Mesendoderm (in vitro differentiated cells): ENCODE measurements around the gene HUNK.

Source experiments
- DNase-seq: peaks from one replicate; pipeline ENCODE4 v3.0.0; 2013
- H2AK5ac ChIP-seq: 2 replicates; pipeline ENCODE4 v1.6.1; 2013; ENCODE audit warnings: low read length, inconsistent platforms
- H2BK120ac ChIP-seq: 2 replicates; pipeline ENCODE4 v1.6.1; 2013; ENCODE audit warnings: low read depth, mild to moderate bottlenecking, low read length, moderate library complexity, mixed read lengths
- H2BK15ac ChIP-seq: replicated peaks from 2 replicates; pipeline ENCODE4 v1.6.1; 2013; ENCODE audit warnings: low read depth, mild to moderate bottlenecking, moderate library complexity
- H2BK5ac ChIP-seq: 2 replicates; pipeline ENCODE4 v1.6.1; 2013; ENCODE audit warnings: low read length, inconsistent platforms
- H3K18ac ChIP-seq: 2 replicates; pipeline ENCODE4 v1.6.1; 2013; ENCODE audit warnings: mild to moderate bottlenecking, low read length, mixed read lengths
- H3K23ac ChIP-seq: one replicate; pipeline ENCODE4 v1.6.1; 2013; ENCODE audit warnings: low read length
- H3K27ac ChIP-seq: 2 replicates; pipeline ENCODE4 v1.5.1; 2013; ENCODE audit warnings: low read depth, mild to moderate bottlenecking, inconsistent platforms, low read length, moderate library complexity
- H3K27me3 ChIP-seq: 2 replicates; pipeline ENCODE4 v1.6.1; 2013; ENCODE audit warnings: low read length, control low read depth, mild to moderate bottlenecking, inconsistent platforms; ENCODE audit not compliant: insufficient read depth, poor library complexity
- H3K36me3 ChIP-seq: 2 replicates; pipeline ENCODE4 v1.6.1; 2013; ENCODE audit warnings: low read length, inconsistent platforms; ENCODE audit not compliant: control insufficient read depth, insufficient read depth
- H3K4ac ChIP-seq: one replicate; pipeline ENCODE4 v1.6.1; 2013; ENCODE audit warnings: low read depth, mild to moderate bottlenecking, low read length, moderate library complexity
- H3K4me1 ChIP-seq: 2 replicates; pipeline ENCODE4 v1.6.1; 2013; ENCODE audit warnings: low read depth, low read length, inconsistent platforms; ENCODE audit not compliant: control insufficient read depth
- H3K4me2 ChIP-seq: 2 replicates; pipeline ENCODE4 v1.6.1; 2013; ENCODE audit warnings: low read length
- H3K4me3 ChIP-seq: 2 replicates; pipeline ENCODE4 v1.5.1; 2013; ENCODE audit warnings: mild to moderate bottlenecking, low read length
- H3K56ac ChIP-seq: one replicate; pipeline ENCODE4 v1.6.1; 2013; ENCODE audit warnings: low read length
- H3K79me1 ChIP-seq: 2 replicates; pipeline ENCODE4 v1.6.1; 2013; ENCODE audit warnings: low read length, inconsistent platforms
- H3K79me2 ChIP-seq: 2 replicates; pipeline ENCODE4 v1.6.1; 2013; ENCODE audit warnings: mild to moderate bottlenecking, low read length; ENCODE audit not compliant: control insufficient read depth, insufficient read depth
- H3K9ac ChIP-seq: 2 replicates; pipeline ENCODE4 v1.6.1; 2013; ENCODE audit warnings: low read length, inconsistent platforms
- H4K5ac ChIP-seq: one replicate; pipeline ENCODE4 v1.6.1; 2013; ENCODE audit warnings: low read length
- H4K8ac ChIP-seq: one replicate; pipeline ENCODE4 v1.6.1; 2013; ENCODE audit warnings: low read depth, mild to moderate bottlenecking, control low read depth, low read length, moderate library complexity
- WGBS: extraction: QIAGEN DNeasy Blood & Tissue Kit; methylation state at CpG from one replicate; pipeline ENCODE4 v1.1.7; 2013; ENCODE audit warnings: low lambda C conversion rate, missing lambda C conversion rate; ENCODE audit not compliant: insufficient coverage; ENCODE audit errors: extremely low coverage; 5-methylcytosine and 5-hydroxymethylcytosine counted together

Gene HUNK

GRCh38 chr21:31926498-31926897 lies 53.7 kb downstream of the HUNK start:
- Histone ChIP-seq H3K9ac (no peak overlapping the region), H3K23ac (no peak overlapping the region), H3K79me1 (peaks cover 2% of the 10 kb centered on the region), H3K4ac (no peak overlapping the region), H3K79me2 (no peaks in the 10 kb centered on the region), H2BK5ac (no peak overlapping the region), H3K4me1 (no peaks in the 10 kb centered on the region), H3K4me2 (no peak overlapping the region), H3K56ac (no peak overlapping the region), H2AK5ac (no peak overlapping the region), H3K27ac (no peak overlapping the region), H3K4me3 (no peak overlapping the region), H3K18ac (no peak overlapping the region), H2BK120ac (no peak overlapping the region), H2BK15ac (no peak overlapping the region), H4K8ac (no peak overlapping the region), H3K27me3 (no peaks in the 10 kb centered on the region), H3K36me3 (no peaks in the 10 kb centered on the region), H4K5ac (no peak overlapping the region)
- DNase-seq: no peak
- no CpG with 5 or more reads among the region's 3 CpGs for WGBS

- no peaks in the 10 kb centered on the region for H3K36me3 ChIP-seq
- H3K9ac ChIP-seq: no peak overlapping the region
- H2BK120ac ChIP-seq: no peak overlapping the region
- H4K5ac ChIP-seq: no peak overlapping the region
- peaks cover 5% of the 10 kb centered on the region for H3K79me1 ChIP-seq
- H3K4ac ChIP-seq: no peak overlapping the region
- H3K4me2 ChIP-seq: no peak overlapping the region
- WGBS: no CpG with 5 or more reads among the region's 13 CpGs
- no peak overlapping the region for H2BK5ac ChIP-seq
- H3K27ac ChIP-seq: no peak overlapping the region
- no peak overlapping the region for H3K18ac ChIP-seq
- no peak overlapping the region for H2BK15ac ChIP-seq
- H4K8ac ChIP-seq: no peak overlapping the region
- H3K4me3 ChIP-seq: no peak overlapping the region
- no peak overlapping the region for H3K56ac ChIP-seq
- H3K79me2 ChIP-seq: no peaks in the 10 kb centered on the region
- no peaks in the 10 kb centered on the region for H3K27me3 ChIP-seq
- H3K4me1 ChIP-seq: peaks cover 8% of the 10 kb centered on the region
- DNase-seq: no peak
- peak overlapping the region; percentile 91 for H3K23ac ChIP-seq
- no peak overlapping the region for H2AK5ac ChIP-seq
Observed at GRCh38 chr21:31927689-31928353, 55.0 kb downstream of the HUNK start.

DNA sequence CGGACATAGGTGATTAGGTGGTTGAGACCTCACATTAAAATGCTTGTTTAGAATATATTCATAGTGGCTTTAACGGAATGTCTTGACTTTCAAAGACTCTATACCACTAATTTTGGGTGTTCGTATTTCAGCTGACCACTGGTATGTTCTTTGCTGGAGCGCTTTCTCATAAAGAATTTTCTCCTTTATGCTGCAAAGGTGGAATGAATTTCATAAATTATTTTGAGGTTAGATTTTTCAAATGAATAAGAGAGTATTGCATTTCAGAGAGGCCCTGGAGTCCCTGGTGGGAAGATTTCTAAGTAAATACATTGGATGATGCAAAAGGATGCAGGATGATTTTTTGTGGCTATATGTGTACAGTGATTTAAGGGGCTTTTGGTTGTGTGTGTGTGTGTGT lies 55.8 kb downstream of the HUNK start:
- Histone ChIP-seq H2AK5ac (no peak overlapping the region), H3K23ac (no peak overlapping the region), H3K4me3 (no peak overlapping the region), H3K4ac (no peak overlapping the region), H3K4me1 (peaks cover 8% of the 10 kb centered on the region), H3K27ac (no peak overlapping the region), H4K5ac (no peak overlapping the region), H2BK120ac (no peak overlapping the region), H3K18ac (no peak overlapping the region), H3K56ac (no peak overlapping the region), H3K79me2 (no peaks in the 10 kb centered on the region), H3K27me3 (no peaks in the 10 kb centered on the region), H2BK5ac (no peak overlapping the region), H2BK15ac (no peak overlapping the region), H3K79me1 (peaks cover 4% of the 10 kb centered on the region), H4K8ac (no peak overlapping the region), H3K36me3 (no peaks in the 10 kb centered on the region), H3K9ac (no peak overlapping the region), H3K4me2 (no peak overlapping the region)
- DNase-seq: no peak
- no CpG with 5 or more reads among the region's 4 CpGs for WGBS

GRCh38 chr21:31929548-31929947 lies 56.7 kb downstream of the HUNK start:
- no CpG with 5 or more reads among the region's 7 CpGs for WGBS

GRCh38 chr21:31930001-31930400 lies 57.2 kb downstream of the HUNK start:
- Histone ChIP-seq H3K36me3 (no peaks in the 10 kb centered on the region), H3K27me3 (no peaks in the 10 kb centered on the region), H3K4ac (no peak overlapping the region), H3K18ac (no peak overlapping the region), H3K4me2 (no peak overlapping the region), H3K79me2 (no peaks in the 10 kb centered on the region), H3K27ac (no peak overlapping the region), H2BK5ac (no peak overlapping the region), H3K79me1 (peaks cover 4% of the 10 kb centered on the region), H3K4me3 (no peak overlapping the region), H3K23ac (no peak overlapping the region), H2BK15ac (no peak overlapping the region), H3K9ac (no peak overlapping the region), H4K8ac (no peak overlapping the region), H2BK120ac (no peak overlapping the region), H3K56ac (no peak overlapping the region), H4K5ac (no peak overlapping the region), H2AK5ac (no peak overlapping the region), H3K4me1 (peaks cover 8% of the 10 kb centered on the region)
- no peak for DNase-seq
- WGBS: no CpG with 5 or more reads among the region's 7 CpGs

More at GRCh38 chr21:31929548-31929947, 56.7 kb downstream of the HUNK start:
- Histone ChIP-seq H3K36me3 (no peaks in the 10 kb centered on the region), H2AK5ac (no peak overlapping the region), H3K27ac (no peak overlapping the region), H3K27me3 (no peaks in the 10 kb centered on the region), H4K5ac (no peak overlapping the region), H3K56ac (no peak overlapping the region), H4K8ac (no peak overlapping the region), H3K4me1 (peaks cover 8% of the 10 kb centered on the region), H3K4me2 (no peak overlapping the region), H2BK15ac (no peak overlapping the region), H3K79me1 (peaks cover 4% of the 10 kb centered on the region), H3K79me2 (no peaks in the 10 kb centered on the region), H3K9ac (no peak overlapping the region), H3K23ac (no peak overlapping the region), H3K18ac (no peak overlapping the region), H2BK120ac (no peak overlapping the region), H3K4ac (no peak overlapping the region), H3K4me3 (no peak overlapping the region), H2BK5ac (no peak overlapping the region)
- no peak for DNase-seq
